GM18873 (cell line): Measurements from ENCODE around the gene PHACTR1.

Experiments
- ATAC-seq: cut with Tn5 transposase; IDR thresholded peaks from one replicate; pipeline ENCODE4 v1.9.1; 2021; ENCODE audit warnings: mild to moderate bottlenecking, moderate library complexity, moderate number of reproducible peaks; ENCODE audit not compliant: unreplicated experiment, low FRiP score

The PHACTR1 gene

GRCh38 chr6:13175087-13175486 is 458.5 kb downstream of the PHACTR1 start:
- no peak for ATAC-seq

DNA sequence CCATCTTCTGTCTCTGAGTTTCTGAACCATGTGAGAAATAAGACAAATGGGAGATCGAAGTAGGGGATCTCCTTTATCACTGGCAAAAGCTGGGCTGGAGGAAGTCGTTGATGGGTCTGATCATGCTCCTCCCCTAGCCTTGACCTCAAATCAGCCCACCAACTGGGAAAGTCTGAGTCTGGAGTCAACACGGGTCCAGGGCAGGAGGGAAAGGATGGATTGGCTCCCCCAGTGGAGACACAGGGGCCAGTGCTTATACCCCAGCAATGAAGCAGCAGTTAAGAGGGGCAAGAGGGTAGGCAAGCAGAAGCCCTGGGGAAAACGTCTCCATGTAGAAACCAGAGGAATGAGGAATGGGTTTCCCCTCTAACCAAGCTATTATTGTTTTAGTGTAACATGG is 459.2 kb downstream of the PHACTR1 start:
- ATAC-seq: no peak

DNA sequence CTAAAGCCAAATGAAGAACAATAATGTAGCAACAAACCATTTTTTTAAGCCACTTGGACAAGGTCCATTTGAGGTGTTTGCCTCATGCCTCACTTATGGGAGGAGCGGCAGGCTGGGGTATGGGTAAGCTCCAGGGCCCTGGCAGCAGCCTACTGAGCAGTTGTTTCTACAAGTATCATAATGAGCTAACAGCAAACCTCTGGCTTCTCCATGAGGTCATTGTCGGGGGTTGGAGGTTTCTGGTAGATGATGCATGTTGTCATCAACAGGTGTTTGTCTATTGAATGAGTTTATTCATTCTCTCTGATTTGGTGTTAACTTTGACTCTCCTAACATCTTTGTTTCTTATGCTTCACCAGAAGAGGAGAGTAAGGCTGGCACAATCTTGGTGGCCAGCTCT is 461.1 kb downstream of the PHACTR1 start:
- no peak for ATAC-seq

- ATAC-seq: no peak
These were observed 461.5 kb downstream of the PHACTR1 start for GRCh38 chr6:13178107-13178506.

DNA sequence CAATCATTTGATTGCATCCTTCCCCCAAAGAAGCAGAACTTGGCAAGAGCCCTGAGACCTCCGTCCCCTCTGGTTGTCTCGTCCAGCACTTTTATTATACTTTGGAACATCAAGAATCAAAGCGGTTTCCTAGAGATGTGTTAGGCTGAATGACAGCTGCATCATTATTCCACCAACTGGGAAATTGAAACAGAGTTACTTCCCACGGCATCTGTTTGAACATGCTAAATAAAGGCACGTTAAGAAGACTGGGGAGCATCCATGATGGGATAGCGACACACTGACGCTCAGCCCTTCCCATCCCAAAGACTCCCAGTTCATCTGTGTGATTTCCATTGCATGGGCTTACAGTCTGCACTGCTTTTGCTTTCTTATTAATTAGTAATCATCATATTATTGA is 464.0 kb downstream of the PHACTR1 start:
- ATAC-seq: no peak

GRCh38 chr6:13181393-13181792 is 464.8 kb downstream of the PHACTR1 start:
- no peak for ATAC-seq

DNA sequence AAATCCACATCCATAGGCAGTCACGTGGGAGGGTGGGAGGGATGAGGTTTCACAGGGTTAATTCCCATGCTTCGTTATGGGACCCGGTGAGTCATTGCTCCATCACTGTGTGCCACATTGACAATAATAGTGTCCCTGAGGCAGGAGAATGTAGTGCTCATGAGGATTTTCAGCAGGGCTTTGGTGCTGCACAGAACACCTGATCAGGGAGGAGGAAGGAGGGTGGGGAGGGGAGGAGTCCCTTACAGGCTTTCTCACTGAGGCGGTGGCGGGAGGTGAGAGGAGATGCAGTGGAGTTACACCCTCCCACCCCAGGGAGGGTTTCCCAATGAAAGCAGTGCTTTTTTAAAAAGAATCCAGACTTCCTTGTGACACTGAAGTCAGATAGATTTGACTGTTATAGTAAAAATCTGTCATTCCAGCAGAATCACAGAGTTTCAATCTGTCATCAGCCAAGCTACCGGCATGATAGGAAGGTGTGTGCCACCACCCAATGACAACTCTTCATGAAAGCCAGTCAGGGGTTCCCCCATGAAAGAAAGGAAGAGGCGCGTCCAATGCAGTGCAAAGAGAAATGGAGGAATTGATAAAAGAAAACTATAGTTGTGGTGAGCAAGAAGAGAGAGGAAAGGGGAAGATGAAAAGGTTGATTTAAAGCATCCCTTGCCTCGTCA is 467.0 kb downstream of the PHACTR1 start:
- no peak for ATAC-seq

DNA sequence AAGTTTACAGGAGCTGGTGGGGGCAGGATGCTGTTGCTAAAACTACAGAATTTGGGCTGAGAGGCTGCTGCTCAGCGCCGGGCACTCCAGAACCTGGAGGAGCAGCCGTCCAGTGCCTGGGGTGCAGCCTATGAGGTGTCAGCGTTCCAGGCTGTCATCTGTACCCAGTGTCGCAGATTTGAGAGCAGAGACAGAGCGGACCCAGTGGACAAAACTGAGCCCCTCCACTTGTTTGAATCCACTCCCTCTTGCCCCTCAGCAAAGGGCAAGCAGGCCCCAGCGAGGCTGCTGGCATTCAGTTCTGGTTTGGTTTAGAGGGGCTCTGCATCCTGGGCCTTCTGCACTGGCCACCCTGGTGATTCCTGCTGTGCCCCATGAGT is 467.5 kb downstream of the PHACTR1 start:
- ATAC-seq: no peak

DNA sequence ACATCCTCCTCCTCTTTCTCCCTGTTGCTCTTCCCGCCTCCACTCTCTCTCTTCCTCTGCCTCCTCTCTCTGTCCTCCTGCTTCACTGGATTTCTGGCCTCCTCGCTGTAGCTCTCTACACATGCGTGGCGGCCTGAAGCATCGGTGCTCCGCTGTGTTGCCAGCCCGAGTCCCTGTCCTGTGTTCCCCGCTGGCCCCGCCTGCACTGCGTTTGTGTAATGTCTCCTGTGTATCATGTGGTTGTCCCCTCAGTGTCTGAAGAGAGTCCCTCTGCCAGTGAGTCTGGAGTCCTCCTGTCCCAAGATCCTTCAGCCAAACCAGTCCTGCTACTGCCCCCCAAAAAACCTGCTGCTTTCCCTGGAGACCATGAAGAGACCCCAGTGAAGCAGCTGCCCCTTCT is 468.0 kb downstream of the PHACTR1 start:
- no peak for ATAC-seq

DNA sequence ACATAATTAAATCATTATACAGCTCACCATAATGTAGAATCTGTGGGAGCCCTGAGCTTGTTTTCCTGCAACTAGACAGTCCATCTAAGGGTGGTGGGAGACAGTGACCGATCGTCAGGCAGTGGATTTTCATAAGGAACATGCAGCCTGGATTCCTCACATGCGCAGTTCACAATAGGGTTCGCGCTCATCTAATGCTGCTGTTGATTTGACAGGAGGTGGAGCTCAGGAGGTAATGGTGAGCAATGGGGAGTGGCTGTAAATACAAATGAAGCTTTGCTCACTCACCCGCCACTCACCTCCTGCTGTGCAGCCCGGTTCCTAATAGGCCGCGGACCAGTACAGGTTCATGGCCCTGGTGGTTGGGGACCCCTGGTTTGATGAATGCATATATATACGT is 470.3 kb downstream of the PHACTR1 start:
- ATAC-seq: no peak

GRCh38 chr6:13187692-13188091 is 471.1 kb downstream of the PHACTR1 start:
- ATAC-seq: no peak

DNA sequence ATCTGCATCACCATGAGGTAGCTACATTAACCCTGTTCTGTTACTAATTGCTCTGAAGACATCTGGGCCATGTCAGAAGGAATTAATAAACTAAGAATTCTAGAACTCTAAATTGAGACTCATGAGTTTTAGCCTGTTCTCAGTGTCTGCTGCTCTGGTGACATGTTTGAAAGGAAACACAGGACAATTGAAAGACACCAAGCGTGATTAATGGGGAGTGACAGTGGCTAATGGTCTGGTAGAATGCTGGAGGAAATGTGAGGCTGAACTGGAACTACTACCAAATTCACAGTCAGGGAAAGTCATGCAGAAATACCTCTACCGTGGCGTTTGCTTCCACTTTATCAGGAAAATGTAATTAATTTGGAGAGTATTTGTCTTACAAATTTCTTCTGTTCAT is 471.7 kb downstream of the PHACTR1 start:
- ATAC-seq: no peak

GRCh38 chr6:13189710-13190109 is 473.1 kb downstream of the PHACTR1 start:
- ATAC-seq: no peak

DNA sequence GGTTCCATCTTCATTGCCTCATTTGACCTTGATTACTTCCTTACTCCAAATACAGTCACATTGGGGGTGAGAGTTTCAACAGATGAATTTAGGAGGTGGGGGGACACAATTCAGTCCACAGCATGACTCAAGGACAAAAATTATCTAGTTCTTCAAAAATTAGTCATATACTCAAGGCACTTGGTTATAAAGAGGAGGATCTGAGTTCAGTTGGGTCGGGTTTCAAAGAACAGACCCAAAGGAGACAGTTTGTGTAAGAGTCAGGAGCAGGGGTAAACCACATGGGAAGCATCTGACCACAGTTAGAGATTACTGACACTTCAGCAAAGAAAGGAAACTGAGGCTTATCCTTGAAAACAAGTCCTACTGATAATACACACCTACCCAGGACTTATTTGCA is 473.8 kb downstream of the PHACTR1 start:
- no peak for ATAC-seq

DNA sequence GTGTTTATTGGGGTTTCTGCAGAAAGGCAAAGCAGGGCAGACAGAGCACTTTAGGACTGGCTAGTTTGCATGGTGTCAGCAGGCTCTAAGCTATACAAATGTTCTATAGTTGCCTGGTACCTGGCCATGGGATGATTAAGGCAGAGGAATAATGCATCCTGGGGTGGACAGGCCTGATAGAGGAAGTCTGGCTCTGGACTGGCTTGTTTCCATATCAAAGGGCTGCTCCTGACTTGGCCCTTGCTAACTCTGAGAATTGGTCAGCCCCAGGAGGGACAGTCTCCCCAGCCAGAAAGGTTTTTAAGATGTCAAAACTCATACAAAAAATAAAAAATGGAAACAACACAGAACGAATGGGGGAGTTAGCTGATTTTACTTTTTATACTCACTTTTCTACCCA is 474.9 kb downstream of the PHACTR1 start:
- no peak for ATAC-seq

GRCh38 chr6:13194852-13195251 is 478.3 kb downstream of the PHACTR1 start:
- no peak for ATAC-seq

GRCh38 chr6:13195803-13196202 is 479.2 kb downstream of the PHACTR1 start:
- ATAC-seq: no peak

DNA sequence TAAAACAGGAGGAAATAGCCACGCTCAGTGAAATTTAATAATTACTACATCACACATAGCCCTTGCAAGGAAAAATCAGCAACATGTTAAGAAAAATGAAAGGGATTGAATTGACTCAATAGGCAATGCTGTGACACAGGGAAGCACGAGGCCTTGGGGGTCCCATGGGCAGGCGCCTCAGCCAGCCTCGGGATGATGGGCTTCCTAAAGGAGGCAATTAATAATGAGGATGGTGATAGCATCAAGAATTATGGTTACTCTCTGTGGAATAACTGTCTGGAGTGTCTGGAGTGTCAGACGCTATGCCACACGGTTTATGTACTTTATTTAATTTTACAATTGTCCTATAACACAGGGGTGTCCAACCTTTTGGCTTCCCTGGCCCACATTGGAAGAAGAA is 481.6 kb downstream of the PHACTR1 start:
- no peak for ATAC-seq

- ATAC-seq: no peak
These were observed 484.8 kb downstream of the PHACTR1 start for GRCh38 chr6:13201336-13201735.

- ATAC-seq: no peak
These were observed 486.6 kb downstream of the PHACTR1 start for GRCh38 chr6:13203145-13203544.

- no peak for ATAC-seq
These were observed 488.5 kb downstream of the PHACTR1 start for GRCh38 chr6:13205106-13205505.

GRCh38 chr6:13212096-13212495 is 495.5 kb downstream of the PHACTR1 start:
- no peak for ATAC-seq

GRCh38 chr6:13212538-13212937 is 496.0 kb downstream of the PHACTR1 start:
- no peak for ATAC-seq
